IPS-18c (cell line): Measurements from ENCODE around the gene TUBAL3.
"Not testable (repeated sequence)": the region's sequence is repeated elsewhere in the genome, so short reads cannot be mapped to it uniquely, and the experiment has no call there.

Experiments used
- H3K4me3 ChIP-seq: 2 replicates; pipeline ENCODE4 v1.7.0; 2013; ENCODE audit warnings: low read depth, mild to moderate bottlenecking, low read length, moderate library complexity; ENCODE audit not compliant: insufficient read depth
- H3K9me3 ChIP-seq: one replicate; pipeline ENCODE4 v1.6.1; 2013; ENCODE audit warnings: mild to moderate bottlenecking, low read length, moderate library complexity; ENCODE audit not compliant: control insufficient read depth, insufficient read depth

TUBAL3 gene

GRCh38 chr10:5434017-5434753 lies 29.6 kb upstream of the TUBAL3 start:
- Histone ChIP-seq H3K9me3 (peaks cover 4% of the 10 kb centered on the region), H3K4me3 (no peak overlapping the region)

GRCh38 chr10:5433182-5433581 lies 28.6 kb upstream of the TUBAL3 start:
- H3K9me3 ChIP-seq: peaks cover 4% of the 10 kb centered on the region
- no peak overlapping the region for H3K4me3 ChIP-seq

- H3K9me3 ChIP-seq: peaks cover 4% of the 10 kb centered on the region
- no peak overlapping the region for H3K4me3 ChIP-seq
Measured at GRCh38 chr10:5428133-5428532, 23.5 kb upstream of the TUBAL3 start.

- H3K4me3 ChIP-seq: no peak overlapping the region
- H3K9me3 ChIP-seq: no peaks in the 10 kb centered on the region
Measured at GRCh38 chr10:5424751-5425150, 20.1 kb upstream of the TUBAL3 start.

- no peaks in the 10 kb centered on the region for H3K9me3 ChIP-seq
- H3K4me3 ChIP-seq: no peak overlapping the region
Measured at GRCh38 chr10:5423771-5424170, 19.1 kb upstream of the TUBAL3 start.

GRCh38 chr10:5419466-5420094 lies 15.0 kb upstream of the TUBAL3 start:
- no peak overlapping the region for H3K4me3 ChIP-seq
- H3K9me3 ChIP-seq: no peaks in the 10 kb centered on the region

GRCh38 chr10:5418584-5418983 lies 14.0 kb upstream of the TUBAL3 start:
- H3K9me3 ChIP-seq: no peaks in the 10 kb centered on the region
- no peak overlapping the region for H3K4me3 ChIP-seq

GRCh38 chr10:5416981-5417380 lies 12.4 kb upstream of the TUBAL3 start:
- Histone ChIP-seq H3K4me3 (peak overlapping the region; percentile 29; the same call in 1 of the 2 replicates), H3K9me3 (no peaks in the 10 kb centered on the region)

GRCh38 chr10:5413012-5413938 lies 8.6 kb upstream of the TUBAL3 start:
- Histone ChIP-seq H3K9me3 (no peaks in the 10 kb centered on the region), H3K4me3 (peak overlapping the region; percentile 35)

GRCh38 chr10:5412277-5412941 lies 7.8 kb upstream of the TUBAL3 start, which contains the start of gene NET1:
Gene NET1 (plus strand): TSS chr10:5412557. CDS start chr10:5412693, 136 bp downstream.
- no peaks in the 10 kb centered on the region for H3K9me3 ChIP-seq

GRCh38 chr10:5411941-5412276 lies 7.3 kb upstream of the TUBAL3 start:
- Histone ChIP-seq H3K4me3 (no peak overlapping the region), H3K9me3 (no peaks in the 10 kb centered on the region)

More at GRCh38 chr10:5412277-5412941, 7.8 kb upstream of the TUBAL3 start, which contains the start of gene NET1:
- peak within 1 kb of the TSS; percentile 90 for H3K4me3 ChIP-seq

GRCh38 chr10:5410787-5411186 lies 6.2 kb upstream of the TUBAL3 start:
- H3K4me3 ChIP-seq, H3K9me3 ChIP-seq: not testable (repeated sequence)

- H3K4me3 ChIP-seq: no peak overlapping the region
- no peaks in the 10 kb centered on the region for H3K9me3 ChIP-seq
Measured at GRCh38 chr10:5406918-5407317, 2.3 kb upstream of the TUBAL3 start.

- Histone ChIP-seq H3K4me3 (no peak overlapping the region), H3K9me3 (no peaks in the 10 kb centered on the region)
Measured at GRCh38 chr10:5402798-5403197, 1.8 kb downstream of the TUBAL3 start.

- no peak overlapping the region for H3K4me3 ChIP-seq
Measured at GRCh38 chr10:5400468-5401240, 4.0 kb downstream of the TUBAL3 start.

GRCh38 chr10:5399332-5399731 lies 5.3 kb downstream of the TUBAL3 start:
- Histone ChIP-seq H3K4me3 (no peak overlapping the region), H3K9me3 (no peaks in the 10 kb centered on the region)

More at GRCh38 chr10:5400468-5401240, 4.0 kb downstream of the TUBAL3 start:
- no peaks in the 10 kb centered on the region for H3K9me3 ChIP-seq
